ENCODE measurements around the gene GAREM1. TPM values are rescaled to one million over a fixed set of nuclear protein-coding genes. Genes with fewer than 3 reads are reported as not detected.

The GAREM1 gene
- total and polyA plus RNA-seq, 4 donors, result 1.5 to 7.5 (median 2.0) TPM

- DNase-seq (ENCODE audit: low spot score), result no peak
- 93% methylated on average over 4 of the region's 4 CpGs for WGBS
- H3K27ac ChIP-seq (ENCODE audit: low read depth in 1 of 2, low read length in 2 of 2), result no peak overlapping the region
These were observed 167.3 kb downstream of the GAREM1 start for GRCh38 chr18:32303400-32303799.

GRCh38 chr18:32302806-32303205, 167.9 kb downstream of the GAREM1 start:
- Histone ChIP-seq H3K27me3 (ENCODE audit: control insufficient read depth in 4 of 4, insufficient read depth in 4 of 4, low read length in 3 of 4) (no peaks in the 10 kb centered on the region), H3K4me3 (ENCODE audit: low read depth in 1 of 3, low read length in 3 of 3) (no peak overlapping the region), H3K9ac (ENCODE audit: low read depth in 1 of 2, low read length in 2 of 2) (no peak overlapping the region), H3K27ac (ENCODE audit: low read depth in 1 of 2, low read length in 2 of 2) (no peak overlapping the region), H3K9me3 (ENCODE audit: control insufficient read depth in 4 of 4, low read length in 3 of 4) (no peaks in the 10 kb centered on the region), H3K4me1 (ENCODE audit: control insufficient read depth in 4 of 4, insufficient read depth in 4 of 4, low read length in 3 of 4) (peaks cover 0 to 1% (median 0%) of the 10 kb centered on the region in 4 donors), H3K36me3 (ENCODE audit: control insufficient read depth in 4 of 4, insufficient read depth in 3 of 4, low read depth in 1 of 4, low read length in 3 of 4) (no peaks in the 10 kb centered on the region)
- TF ChIP-seq RAD21 (IDR thresholded peaks at IDR 0.05) (no peak), EGR1 (IDR thresholded peaks at IDR 0.05; ENCODE audit: low read depth in 2 of 2) (no peak), FOXA2 (IDR thresholded peaks at IDR 0.05) (no peak), NR2F2 (IDR thresholded peaks at IDR 0.05) (no peak), GABPA (IDR thresholded peaks at IDR 0.05 in 1 of 2, conservative IDR thresholded peaks at IDR 0.05 in 1 of 2) (no peak), FOXA1 (IDR thresholded peaks at IDR 0.05) (no peak), HNF4G (IDR thresholded peaks at IDR 0.05) (no peak), HNF4A (conservative IDR thresholded peaks at IDR 0.05) (no peak), YY1 (IDR thresholded peaks at IDR 0.05) (no peak), JUND (IDR thresholded peaks at IDR 0.05) (no peak), REST (IDR thresholded peaks at IDR 0.05) (no peak)
- WGBS, result 85% methylated on average over 5 of the region's 5 CpGs
- DNase-seq (ENCODE audit: low spot score), result no peak

More at GRCh38 chr18:32303400-32303799, 167.3 kb downstream of the GAREM1 start:
- Histone ChIP-seq H3K9me3 (ENCODE audit: control insufficient read depth in 4 of 4, low read length in 3 of 4) (no peaks in the 10 kb centered on the region), H3K9ac (ENCODE audit: low read depth in 1 of 2, low read length in 2 of 2) (no peak overlapping the region), H3K4me3 (ENCODE audit: low read depth in 1 of 3, low read length in 3 of 3) (no peak overlapping the region), H3K27me3 (ENCODE audit: control insufficient read depth in 4 of 4, insufficient read depth in 4 of 4, low read length in 3 of 4) (no peaks in the 10 kb centered on the region), H3K36me3 (ENCODE audit: control insufficient read depth in 4 of 4, insufficient read depth in 3 of 4, low read depth in 1 of 4, low read length in 3 of 4) (no peaks in the 10 kb centered on the region), H3K4me1 (ENCODE audit: control insufficient read depth in 4 of 4, insufficient read depth in 4 of 4, low read length in 3 of 4) (peaks cover 0 to 1% (median 0%) of the 10 kb centered on the region in 4 donors)
- TF ChIP-seq TAF1 (conservative IDR thresholded peaks at IDR 0.05) (no peak), YY1 (IDR thresholded peaks at IDR 0.05) (no peak), RXRA (IDR thresholded peaks at IDR 0.05) (no peak), SP1 (IDR thresholded peaks at IDR 0.05) (no peak), CTCF (IDR thresholded peaks at IDR 0.05; ENCODE audit: low read depth, low read length, missing input control) (no peak), HNF4A (conservative IDR thresholded peaks at IDR 0.05) (no peak), RAD21 (IDR thresholded peaks at IDR 0.05) (no peak), JUND (IDR thresholded peaks at IDR 0.05) (no peak)
